AG10803 (cell line): Measurements from ENCODE around the gene MGAT5.

Experiments
- DNase-seq: peaks from one replicate; pipeline ENCODE4 v3.0.0; 2010; ENCODE audit warnings: low read depth
- H3K4me3 ChIP-seq: 2 replicates; pipeline ENCODE4 v1.5.1; 2011; ENCODE audit warnings: mild to moderate bottlenecking, low read length, control low read depth
- TF ChIP-seq, protein P1 (sequence below): conservative IDR thresholded peaks from 2 replicates; pipeline ENCODE4 v1.5.1; 2011; ENCODE audit warnings: mild to moderate bottlenecking, low read length, control low read depth, inconsistent platforms

Gene MGAT5

DNA sequence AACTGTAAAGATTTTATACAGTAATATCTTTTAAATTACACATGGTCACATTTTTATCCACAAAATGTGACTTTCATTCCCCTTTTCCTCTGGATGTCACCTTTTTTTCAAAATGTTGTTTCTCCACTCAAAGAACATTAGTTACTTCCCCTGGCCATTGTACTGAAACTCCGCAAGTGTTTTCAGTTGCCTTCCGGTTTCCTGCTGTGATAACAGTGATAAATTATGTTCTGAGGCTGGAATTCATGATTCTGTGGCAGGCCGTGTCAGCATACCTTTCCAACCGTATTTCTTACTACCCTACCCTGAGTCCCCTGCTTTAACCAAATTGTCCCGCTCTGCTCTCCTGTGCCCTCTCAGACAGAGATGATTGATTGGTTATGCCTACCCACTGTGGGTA lies 53.5 kb downstream of the MGAT5 start:
- H3K4me3 ChIP-seq = no peak overlapping the region
- TF ChIP-seq, protein P1, sequence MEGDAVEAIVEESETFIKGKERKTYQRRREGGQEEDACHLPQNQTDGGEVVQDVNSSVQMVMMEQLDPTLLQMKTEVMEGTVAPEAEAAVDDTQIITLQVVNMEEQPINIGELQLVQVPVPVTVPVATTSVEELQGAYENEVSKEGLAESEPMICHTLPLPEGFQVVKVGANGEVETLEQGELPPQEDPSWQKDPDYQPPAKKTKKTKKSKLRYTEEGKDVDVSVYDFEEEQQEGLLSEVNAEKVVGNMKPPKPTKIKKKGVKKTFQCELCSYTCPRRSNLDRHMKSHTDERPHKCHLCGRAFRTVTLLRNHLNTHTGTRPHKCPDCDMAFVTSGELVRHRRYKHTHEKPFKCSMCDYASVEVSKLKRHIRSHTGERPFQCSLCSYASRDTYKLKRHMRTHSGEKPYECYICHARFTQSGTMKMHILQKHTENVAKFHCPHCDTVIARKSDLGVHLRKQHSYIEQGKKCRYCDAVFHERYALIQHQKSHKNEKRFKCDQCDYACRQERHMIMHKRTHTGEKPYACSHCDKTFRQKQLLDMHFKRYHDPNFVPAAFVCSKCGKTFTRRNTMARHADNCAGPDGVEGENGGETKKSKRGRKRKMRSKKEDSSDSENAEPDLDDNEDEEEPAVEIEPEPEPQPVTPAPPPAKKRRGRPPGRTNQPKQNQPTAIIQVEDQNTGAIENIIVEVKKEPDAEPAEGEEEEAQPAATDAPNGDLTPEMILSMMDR = no peak
- DNase-seq = no peak

GRCh38 chr2:134308474-134309385 lies 54.9 kb downstream of the MGAT5 start:
- H3K4me3 ChIP-seq = no peak overlapping the region
- peak; percentile 16 for DNase-seq
- TF ChIP-seq, protein P1 = no peak

DNA sequence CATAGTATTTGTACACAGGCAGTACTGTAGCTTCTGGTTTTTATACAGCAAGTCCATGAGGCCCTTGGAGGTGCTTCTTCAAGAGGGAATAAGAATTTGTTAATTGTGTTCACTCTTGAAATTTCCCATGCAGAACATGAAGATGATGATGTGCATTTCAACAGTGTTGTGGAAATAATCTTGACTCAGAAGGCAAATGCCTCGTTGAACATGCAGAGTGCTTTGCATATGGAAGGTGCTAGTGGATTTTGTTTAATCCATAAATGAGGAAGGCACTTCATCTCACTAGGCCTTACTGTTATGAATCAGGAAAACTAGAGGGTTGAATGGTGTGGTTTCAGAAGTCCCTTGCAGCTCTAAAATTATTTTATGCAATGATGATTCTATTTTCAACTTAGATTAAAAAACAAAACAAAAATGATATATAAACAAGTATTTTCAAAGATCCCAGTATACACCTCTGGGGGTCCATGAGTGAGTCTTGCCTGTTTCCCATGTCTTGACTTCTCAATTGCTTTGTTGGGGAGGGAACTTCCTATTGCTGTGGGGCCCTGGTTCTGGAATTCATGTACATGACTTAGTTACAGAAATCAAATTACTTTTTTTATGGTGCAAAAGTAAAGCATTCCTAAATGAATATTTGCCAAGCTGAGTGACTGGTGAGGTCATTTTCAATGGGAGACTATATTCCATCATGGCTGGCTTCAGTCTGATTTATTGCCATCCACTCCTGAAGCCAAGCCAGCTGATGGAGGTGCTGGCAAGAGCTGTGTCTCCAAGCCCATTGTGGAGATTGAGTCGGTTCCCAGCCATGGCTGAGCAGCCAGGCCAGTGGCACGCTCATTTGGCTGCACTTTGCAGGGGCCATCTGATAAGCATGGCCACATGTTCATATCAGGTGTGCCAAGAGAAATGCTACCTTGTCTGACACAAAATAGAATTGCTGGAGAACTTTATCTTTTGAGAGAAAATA lies 56.5 kb downstream of the MGAT5 start:
- peak; percentile 19 for DNase-seq
- H3K4me3 ChIP-seq = no peak overlapping the region

DNA sequence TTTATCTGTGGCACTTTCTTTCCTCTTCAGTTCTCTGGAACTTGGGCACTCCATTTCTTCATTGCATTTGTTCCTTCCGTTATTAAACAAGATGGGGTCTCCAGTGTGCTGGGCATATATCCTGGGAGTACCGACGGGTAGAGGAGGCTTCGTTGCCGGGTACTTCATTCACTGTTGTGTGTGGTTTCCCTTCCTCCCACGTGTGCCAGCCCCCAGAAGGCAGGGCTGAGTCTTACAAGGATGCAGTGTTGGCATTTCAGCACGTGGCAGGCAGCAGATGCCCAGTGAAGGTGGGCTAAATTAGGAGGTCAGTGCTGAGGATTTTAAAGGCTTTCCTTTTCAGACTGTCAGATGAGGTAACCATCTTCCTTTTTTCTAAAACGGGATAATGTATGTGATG lies 58.6 kb downstream of the MGAT5 start:
- TF ChIP-seq, protein P1 = no peak
- no peak overlapping the region for H3K4me3 ChIP-seq
- no peak for DNase-seq

More for the DNA sequence above, 56.5 kb downstream of the MGAT5 start:
- TF ChIP-seq, protein P1 = no peak

- DNase-seq = no peak
- TF ChIP-seq, protein P1 = no peak
- no peak overlapping the region for H3K4me3 ChIP-seq
Measured at GRCh38 chr2:134314202-134314601, 60.3 kb downstream of the MGAT5 start.

- no peak overlapping the region for H3K4me3 ChIP-seq
- DNase-seq = no peak
Measured at GRCh38 chr2:134314681-134315368, 61.0 kb downstream of the MGAT5 start.

More at GRCh38 chr2:134314681-134315368, 61.0 kb downstream of the MGAT5 start:
- TF ChIP-seq, protein P1 = no peak
